TTC549 (cell line): ENCODE measurements around the gene TBC1D7.

Experiments used
- FAIRE-seq: peaks from 2 replicates; lab custom pipeline; 2012; peaks lifted over from hg19 to GRCh38; lab: Jason Lieb, UNC

The TBC1D7 gene

GRCh38 chr6:13290335-13290734, 38.0 kb downstream of the TBC1D7 start:
- FAIRE-seq: no peak

- FAIRE-seq: no peak
These were observed 38.5 kb downstream of the TBC1D7 start for GRCh38 chr6:13289789-13290318.

DNA sequence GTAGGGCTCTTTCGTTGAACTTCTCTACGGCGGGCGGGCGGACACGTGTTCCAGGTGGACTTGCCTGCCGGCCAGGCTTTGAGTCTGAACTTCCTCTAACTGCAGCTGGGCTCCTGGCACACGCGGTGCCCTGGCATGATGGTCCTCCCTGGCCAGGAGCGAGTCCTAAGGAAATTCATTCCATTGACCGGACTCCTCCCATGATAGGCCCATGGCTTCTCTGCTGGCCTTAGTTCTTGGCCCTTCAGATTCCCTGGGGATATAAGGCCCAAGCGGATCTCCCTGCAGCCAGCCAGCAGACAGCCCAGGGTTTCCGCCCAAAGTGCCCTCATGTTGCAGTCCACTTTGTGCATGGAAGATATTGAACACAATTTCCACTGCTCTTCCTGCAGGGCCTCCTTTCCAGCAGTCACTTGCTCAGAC, 39.4 kb downstream of the TBC1D7 start:
- no peak for FAIRE-seq

DNA sequence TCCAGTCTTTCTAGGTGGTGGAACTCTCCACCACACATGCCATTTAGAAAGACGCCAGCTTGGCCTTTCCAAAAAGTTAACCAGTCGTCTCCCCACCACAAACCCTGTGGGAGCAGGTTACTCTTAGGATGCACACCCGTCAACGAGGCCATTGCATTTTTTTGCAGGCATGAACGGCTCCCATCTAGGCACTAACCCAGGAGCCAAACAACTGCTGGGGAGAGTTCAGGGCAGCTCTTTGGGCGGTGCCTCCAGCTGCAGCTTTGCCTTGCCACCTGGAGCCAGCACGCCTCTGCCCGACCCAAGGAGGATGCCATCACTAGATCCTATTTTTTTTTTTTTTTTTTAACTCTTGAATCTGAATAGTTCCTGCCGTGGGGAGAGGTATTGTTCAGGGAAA, 39.9 kb downstream of the TBC1D7 start:
- FAIRE-seq: no peak

- no peak for FAIRE-seq
These were observed 41.2 kb downstream of the TBC1D7 start for GRCh38 chr6:13287104-13287503.

DNA sequence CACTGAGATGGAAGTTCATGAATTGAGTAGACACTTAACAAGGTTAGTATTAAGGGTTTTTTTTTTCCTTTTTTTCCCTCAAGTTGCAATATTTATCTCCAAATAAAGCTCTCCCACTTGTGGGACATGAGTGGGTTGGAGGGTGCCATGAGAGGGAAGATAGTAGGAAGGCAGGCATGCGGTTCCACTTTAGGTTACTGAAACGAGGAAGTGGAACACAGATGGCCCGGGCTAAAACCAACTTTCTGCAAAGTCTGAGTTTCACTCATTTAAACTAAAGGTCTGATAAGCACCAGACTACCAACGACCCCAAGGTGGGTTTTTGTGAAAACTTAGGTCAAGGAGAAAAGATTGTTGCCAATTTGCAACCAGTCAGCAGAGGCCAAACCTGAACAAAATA, 42.2 kb downstream of the TBC1D7 start:
- no peak for FAIRE-seq

GRCh38 chr6:13285705-13286104, 42.6 kb downstream of the TBC1D7 start:
- no peak for FAIRE-seq

DNA sequence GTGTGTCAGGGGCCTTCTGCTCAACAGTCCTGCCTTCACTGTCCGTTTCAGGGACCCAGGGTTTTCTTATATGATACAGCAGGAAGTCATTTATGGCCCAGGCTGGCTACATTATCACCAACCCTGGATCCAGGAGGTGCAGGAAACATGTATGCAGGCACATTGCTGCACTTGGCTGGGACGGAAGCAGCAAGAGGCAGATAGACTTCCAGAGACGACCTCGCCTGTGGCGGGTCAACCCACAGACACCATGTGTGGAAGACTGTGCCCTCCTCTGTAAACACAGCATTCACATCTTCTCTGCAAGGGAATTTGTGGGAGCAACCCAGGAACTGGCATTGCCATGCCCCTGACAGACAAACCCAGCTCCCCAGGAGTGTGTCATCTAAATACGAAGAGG, 43.7 kb downstream of the TBC1D7 start:
- no peak for FAIRE-seq

GRCh38 chr6:13283331-13283730, 45.0 kb downstream of the TBC1D7 start:
- no peak for FAIRE-seq

GRCh38 chr6:13282393-13283069, 45.8 kb downstream of the TBC1D7 start:
- FAIRE-seq: no peak

- FAIRE-seq: no peak
These were observed 46.7 kb downstream of the TBC1D7 start for GRCh38 chr6:13281686-13282085.

GRCh38 chr6:13280254-13280653, 48.1 kb downstream of the TBC1D7 start:
- no peak for FAIRE-seq

DNA sequence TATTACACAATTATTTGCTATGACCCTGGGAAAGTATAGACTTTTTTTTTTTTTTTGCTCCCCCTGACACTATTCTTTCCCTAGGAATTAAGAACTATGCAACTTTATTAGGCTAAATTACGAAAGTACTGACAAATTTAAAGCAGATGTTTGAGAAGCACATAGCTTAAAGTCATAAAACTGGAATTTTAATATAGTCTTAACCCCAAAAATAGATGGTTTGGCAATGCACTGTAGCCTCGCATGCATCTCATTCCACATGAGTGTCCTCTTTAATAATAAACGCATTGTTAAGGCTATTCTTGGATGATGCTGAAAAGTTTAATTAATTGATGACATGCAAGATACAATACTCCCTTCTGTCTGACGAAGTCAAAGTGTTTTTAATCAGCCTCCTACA, 49.3 kb downstream of the TBC1D7 start:
- FAIRE-seq: no peak

- FAIRE-seq: no peak
These were observed 50.2 kb downstream of the TBC1D7 start for GRCh38 chr6:13278164-13278563.

- no peak for FAIRE-seq
These were observed 51.1 kb downstream of the TBC1D7 start for GRCh38 chr6:13277231-13277630.

GRCh38 chr6:13275435-13275989, 52.8 kb downstream of the TBC1D7 start:
- no peak for FAIRE-seq

DNA sequence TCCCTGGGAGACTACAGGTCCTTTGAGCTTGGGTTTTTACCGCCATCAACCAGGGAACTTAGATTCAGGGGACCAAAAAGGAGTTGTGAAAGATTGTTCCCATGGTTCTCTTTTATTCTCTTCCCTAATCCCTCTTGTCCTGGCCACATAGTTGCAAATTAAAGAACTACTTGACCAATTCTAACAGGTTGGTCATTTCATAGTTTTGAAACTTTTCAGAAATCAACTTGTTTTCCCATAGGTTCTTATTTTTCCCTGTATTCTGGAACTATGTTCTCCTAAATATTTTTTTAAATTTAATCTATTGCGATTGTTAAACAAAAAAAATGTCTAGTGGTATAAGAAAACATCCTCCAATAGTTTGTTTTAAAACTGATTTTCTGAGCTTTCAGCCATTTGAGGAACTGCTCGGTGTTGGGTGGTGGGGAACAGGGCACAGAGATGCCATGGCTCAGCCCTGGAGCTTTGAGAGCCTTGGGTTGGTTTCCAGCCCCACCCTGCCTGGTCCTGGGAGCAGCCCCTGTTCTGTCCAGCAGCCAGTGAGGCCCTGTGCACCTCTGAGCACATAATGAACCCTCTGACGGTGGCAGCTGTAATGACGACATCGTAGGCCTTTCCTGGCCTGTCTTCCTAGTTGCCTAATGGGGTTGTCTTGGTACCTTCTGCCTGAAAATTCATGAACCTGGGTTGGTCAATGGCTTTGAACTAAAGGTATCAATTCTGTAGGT, 53.5 kb downstream of the TBC1D7 start:
- FAIRE-seq: no peak

DNA sequence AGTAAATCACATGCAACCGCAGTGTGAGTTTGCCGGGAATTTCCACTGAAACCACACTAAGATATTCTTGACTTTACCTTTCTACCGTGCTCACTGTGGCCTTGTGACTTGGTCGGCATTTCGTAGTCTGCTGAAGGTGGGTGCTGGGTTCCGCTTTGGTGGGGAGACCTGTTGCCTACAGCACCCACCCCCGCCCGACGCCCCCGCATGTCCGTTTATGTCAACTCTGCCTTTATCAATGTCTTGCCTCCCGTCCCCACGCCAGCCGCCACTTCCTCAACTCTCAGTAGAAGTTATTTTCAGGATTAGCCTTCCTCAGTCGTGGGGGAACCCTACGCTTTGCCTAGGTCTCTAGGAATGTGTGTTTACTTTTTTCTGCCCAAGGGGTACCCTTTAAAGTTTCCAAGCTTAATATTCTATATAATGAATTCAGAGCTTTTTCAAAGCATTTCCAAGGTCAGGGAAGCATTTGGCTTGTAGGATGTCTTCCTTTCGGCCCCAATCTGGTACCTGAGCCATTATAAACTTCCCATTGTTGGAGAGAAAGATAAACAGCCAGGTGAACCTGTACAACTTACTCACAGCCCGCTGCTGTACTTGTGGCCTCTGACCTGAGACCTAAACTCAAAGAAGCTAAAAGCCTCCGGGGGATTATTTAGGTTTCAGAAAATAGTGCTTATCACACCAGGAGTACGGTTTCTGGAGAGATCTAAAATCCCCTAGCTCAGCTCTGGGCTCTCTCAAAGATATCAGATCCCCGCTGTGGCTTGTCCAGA, 54.2 kb downstream of the TBC1D7 start:
- no peak for FAIRE-seq

GRCh38 chr6:13273202-13273930, 55.0 kb downstream of the TBC1D7 start:
- FAIRE-seq: no peak

GRCh38 chr6:13272131-13273046, 55.9 kb downstream of the TBC1D7 start:
- FAIRE-seq: no peak
